Right renal cortex interstitium (tissue), 3 donors: ENCODE results near the gene RPL27A. TPM values are rescaled to one million over a fixed set of nuclear protein-coding genes. Genes with fewer than 3 reads are reported as not detected.

ENCODE experiments used
- DNase-seq, 3 donors: peaks; one replicate each; pipeline ENCODE4 v3.0.0-alpha.2; 2013; ENCODE audit warnings: low read depth in 3 of 3, low spot score in 2 of 3
- polyA plus RNA-seq, 3 donors: library from polyadenylated mRNA; unstranded; fragments of 120-200 nt; gene quantifications; one replicate each; pipeline ENCODE4 v1.2.1, GENCODE V29; 2013; ENCODE audit not compliant: insufficient read length in 3 of 3

Gene RPL27A
- polyA plus RNA-seq, 3 donors: 1,900 to 2,183 (median 2,002) TPM

GRCh38 chr11:8672346-8672745 is 10.2 kb upstream of the RPL27A start:
- DNase-seq: no peak

DNA sequence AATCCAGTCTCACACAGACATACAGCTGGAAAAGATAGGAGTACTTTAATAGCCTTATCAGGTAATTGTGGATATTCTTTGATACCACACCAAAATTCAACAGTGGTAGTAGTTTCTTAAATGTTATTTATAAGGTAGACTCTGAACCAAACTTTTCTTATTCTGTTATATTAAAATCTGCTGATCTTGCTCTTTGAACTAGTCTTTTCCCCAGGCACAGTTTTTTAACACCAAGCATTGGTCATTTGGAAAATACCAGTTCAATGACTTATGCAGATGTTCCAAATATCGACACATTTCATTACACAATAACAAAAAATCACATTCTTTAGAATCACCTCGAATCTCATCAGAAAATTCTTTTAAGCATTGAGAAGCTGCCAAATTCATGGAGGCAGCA is 7.7 kb upstream of the RPL27A start:
- DNase-seq: no peak

GRCh38 chr11:8676458-8676857 is 6.1 kb upstream of the RPL27A start:
- no peak for DNase-seq

DNA sequence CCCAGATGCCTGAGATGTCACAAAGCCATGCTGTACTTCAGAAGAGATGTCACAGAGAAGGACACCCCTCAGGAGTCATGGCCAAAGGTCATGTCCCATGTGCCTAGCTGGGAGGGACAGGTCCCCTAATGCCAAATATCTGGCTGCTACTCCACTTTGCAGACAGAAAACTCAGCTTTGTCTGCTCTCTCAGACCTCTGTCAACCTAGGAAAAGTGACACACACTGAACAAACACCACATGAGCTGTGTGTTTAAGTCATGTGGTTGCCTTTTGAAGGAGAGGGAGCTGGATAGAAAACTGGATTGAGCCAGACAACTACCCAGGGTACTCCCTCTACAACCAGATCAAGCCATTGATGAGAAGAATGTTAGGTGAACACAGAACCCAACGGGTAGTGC is 3.6 kb upstream of the RPL27A start:
- no peak for DNase-seq

GRCh38 chr11:8681837-8682302 is 722 bp upstream of the RPL27A start:
- DNase-seq: peak in 1 of 3 donors; percentile 29

DNA sequence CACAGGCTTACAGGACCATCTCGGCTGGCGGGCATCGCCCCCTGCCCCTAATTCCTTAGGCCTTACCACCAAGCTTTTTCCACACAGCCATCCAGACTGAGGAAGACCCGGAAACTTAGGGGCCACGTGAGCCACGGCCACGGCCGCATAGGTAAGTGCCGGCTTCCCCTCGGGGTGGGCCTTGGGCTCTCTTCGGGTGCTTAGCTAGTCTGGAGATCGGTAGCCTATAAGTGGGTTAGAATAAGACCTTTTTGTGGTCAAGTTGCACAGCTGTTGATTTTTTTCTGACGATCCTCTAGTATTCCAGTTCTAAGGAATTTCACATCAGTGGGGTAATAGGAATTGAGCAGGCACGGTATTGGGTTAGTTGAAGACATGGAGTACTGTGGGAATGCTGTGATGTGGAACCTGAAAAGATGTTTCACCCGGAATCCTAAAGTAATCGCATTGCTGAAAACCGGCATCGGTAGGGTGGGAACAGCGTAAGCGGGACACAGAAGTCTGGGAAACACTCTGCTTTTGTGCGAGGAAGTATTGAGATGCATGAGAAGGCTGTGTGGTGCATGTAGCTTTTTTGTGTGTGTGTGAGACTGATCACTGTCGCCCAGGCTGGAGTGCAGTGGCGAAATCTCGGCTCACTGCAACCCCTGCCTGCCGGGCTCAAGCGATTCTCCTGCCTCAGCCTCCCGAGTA is 669 bp downstream of the RPL27A start:
- no peak for DNase-seq

DNA sequence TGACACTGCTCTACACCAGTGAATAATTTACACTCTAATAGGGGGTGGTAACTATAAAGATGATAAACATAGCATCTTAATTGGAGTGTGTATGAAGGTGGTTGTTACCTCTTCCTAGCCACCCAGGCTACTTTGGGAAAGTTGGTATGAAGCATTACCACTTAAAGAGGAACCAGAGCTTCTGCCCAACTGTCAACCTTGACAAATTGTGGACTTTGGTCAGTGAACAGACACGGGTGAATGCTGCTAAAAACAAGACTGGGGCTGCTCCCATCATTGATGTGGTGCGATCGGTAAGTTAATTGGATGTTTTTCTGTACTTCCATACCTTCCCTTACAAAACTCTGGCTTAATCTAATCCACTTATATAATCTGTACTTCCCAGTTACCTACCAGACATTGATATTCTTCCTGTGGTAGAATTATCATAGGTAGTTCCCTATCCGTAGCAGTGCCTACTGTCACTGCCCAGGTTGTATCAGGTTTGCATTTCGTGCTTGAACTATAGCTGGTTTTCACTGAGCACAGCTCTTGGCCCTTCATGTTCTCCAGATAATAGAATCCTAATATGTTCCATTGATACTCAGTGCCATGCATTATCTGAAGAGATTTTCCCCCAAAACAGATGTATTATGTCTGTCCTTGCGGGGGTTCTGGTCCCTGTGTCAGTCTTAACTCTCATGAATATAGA is 2.2 kb downstream of the RPL27A start:
- DNase-seq: no peak

DNA sequence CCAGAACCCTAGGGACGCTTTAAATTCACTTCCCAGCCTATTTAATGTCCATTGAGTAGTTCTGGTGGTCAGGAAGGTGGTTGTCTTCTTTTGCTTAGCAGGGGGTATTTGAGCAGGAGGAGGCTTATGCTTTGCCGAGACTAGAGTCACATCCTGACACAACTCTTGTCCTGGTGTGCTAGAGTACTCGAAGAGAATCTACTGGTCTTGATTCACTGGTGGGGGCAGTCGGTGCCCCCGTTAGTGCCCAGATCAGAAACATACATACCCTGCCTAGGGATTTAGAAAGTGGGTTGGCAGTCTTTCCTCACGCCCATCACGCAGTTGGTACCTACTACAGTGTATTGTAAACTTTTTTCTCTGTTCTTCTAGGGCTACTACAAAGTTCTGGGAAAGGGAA is 2.7 kb downstream of the RPL27A start:
- no peak for DNase-seq

- no peak for DNase-seq
These were observed 3.2 kb downstream of the RPL27A start for GRCh38 chr11:8685820-8686219.

DNA sequence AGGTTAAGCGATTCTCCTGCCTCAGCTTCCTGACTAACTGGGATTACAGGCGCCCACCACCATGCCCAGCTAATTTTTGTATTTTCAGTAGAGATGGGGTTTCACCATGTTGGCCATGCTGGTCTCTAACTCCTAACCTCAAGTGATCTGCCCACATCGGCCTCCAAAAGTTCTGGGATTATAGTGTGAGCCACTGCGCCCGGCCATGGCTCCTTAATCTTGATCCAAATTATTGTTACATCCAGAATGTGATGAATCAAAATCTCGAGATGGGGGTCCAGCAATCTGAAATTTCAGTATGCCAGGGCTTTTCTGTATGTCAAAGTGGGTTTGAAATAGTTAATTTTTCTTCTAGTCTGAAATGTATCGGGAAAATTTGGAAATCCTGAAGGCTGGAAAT is 3.7 kb downstream of the RPL27A start:
- no peak for DNase-seq

DNA sequence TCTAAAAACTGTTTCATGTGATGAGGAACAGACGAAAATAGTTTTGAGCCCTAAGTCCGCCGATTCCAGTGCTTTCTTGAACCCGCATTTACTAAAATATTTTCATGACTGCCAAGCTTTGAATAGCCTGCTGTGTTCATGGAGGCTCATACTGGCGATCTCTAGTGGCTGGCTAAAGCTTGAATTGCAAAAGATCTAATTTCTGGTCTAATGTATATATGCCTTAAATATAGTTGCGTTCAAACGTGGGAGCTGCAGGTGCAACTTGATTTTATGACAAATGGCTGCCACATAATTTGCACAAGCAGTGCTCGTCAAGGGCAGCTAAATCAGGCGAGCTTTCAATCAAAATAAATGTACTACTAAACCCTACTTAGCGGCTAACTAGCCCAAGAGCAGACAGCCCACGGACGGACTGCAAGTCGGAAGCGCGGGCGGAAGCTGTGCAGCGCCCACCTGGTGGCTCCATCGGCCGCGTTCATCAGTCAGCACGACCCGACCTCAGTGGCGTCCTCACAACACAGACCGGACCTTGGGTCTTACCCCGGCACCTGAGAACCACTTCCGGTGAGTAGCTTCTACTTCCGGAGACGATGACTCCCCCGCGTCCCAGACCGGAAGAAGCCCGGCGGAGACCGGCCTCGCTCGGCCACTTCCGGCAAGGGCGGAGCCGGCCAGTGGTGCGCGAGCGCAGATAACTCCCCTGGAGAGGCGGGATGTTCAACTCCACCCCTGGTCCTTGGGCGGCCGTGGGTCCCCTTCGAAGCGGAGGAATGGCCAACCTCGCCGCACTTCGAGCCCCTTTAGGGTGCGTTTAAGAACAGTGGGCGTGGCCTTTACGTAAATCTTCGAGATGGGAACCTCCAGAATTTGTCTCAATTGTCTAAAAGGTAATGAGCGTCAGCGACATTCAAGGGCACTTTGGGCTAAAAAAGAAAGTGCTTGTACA is 6.1 kb downstream of the RPL27A start:
- DNase-seq: peak; percentile 91 to 94 (median 93)

- no peak for DNase-seq
These were observed 7.2 kb downstream of the RPL27A start for GRCh38 chr11:8689726-8690255.

DNA sequence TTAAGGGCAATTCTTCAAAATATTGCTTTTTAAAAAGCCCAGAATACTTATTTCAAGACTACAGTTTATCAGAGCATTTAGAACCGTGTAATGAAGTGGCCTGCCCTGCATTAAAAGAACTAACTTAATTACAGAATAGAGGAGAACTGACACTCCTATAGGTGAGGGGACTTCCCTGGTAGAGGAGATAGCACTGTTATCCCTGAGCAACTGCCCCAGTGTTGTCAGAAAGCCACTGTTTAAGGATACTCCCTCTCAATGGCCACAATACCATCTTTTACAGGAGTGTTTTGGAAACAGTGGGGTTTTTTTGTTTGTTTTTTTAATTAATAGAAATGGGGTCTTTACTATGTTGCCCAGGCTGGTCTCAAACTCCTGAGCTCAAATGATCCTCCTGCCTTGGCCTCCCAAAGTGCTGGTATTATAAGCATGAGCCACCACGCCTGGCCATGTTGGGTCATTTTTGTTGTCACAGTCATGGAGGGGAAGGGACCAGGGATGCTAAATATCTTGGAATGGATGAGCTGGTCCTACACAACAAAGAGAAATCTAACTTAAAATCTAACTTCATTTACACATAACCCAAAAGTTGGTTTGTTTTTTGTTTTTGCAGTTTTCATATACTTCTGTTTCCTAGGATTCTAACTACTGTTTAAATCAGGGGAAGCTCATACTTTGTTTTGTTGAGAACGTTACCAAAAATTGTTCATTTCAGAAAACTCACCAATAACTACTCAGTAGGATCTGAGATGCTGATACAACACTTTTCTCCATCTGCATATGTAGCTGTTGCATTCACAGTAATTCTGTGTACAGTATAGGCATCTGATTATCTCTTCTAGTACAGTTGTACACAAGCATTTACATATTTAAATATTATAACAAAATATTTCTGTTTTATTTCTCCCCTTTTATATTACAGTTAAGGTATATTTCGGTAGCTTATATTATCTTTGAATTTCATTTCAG is 8.1 kb downstream of the RPL27A start:
- DNase-seq: no peak

DNA sequence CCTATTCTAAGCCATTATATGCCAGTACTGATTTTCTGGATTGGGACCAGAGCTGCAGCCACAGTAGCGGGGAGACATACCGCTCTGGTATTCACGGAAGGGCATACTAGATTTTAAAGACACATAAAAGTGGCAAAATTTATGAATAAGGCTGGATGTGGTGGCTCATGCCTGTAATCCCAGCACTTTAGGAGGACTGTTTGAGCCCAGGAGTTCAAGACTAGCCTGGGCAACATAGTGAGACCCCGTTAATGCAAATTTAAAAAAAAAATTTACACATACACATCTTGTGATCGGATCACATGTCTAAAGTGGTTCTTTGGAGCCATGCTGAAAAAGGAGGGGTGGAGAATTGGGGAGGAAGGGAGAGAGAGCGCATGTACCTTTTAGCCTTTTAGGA is 9.0 kb downstream of the RPL27A start:
- DNase-seq: no peak

DNA sequence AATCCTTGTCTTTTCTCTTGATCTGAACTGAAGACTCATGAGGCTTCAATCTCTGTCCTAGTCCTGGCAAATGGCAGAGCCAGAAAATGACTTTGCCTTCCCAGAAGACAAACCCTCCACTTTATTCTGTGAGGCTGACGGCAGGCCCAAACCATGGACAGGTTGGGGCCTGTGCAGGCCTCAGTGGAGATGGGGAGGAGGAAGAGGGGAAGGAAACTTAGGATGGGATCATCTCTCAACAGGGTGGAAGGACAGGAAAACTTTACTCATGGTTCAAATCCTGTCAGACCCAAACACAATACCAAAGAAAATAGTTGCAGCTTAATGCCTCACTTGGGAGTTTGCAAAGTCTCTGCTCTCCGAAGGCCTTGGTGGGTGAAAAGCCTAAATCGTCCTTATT is 9.8 kb downstream of the RPL27A start:
- DNase-seq: no peak

DNA sequence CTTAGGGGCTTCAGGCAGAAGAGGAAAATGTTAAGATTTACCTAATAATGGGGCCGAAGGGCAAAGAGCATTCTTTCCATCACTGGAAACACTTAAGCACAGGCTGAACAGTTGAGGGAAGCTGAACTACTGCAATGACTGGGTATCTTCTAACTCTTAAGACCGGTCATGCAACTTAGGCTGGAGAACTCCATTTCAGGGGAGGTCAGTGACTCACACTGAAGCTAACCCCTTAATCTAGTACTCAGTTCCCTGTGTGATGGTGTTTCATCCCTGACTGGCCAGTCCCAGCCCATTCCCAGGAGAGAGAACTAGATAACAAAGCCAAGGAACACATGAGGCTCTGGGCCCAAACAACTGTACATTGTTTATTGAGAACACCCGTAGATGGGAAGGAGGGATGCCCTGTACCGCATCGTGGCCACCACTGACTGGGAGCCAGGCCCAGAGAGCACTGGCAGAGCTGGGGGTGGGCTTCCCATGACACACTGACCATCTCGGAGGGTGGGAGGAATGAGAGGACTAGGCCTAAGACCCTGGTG is 10.5 kb downstream of the RPL27A start:
- DNase-seq: no peak

- DNase-seq: no peak
These were observed 11.0 kb downstream of the RPL27A start for GRCh38 chr11:8693555-8693954.

- no peak for DNase-seq
These were observed 11.5 kb downstream of the RPL27A start for GRCh38 chr11:8694137-8694536.

DNA sequence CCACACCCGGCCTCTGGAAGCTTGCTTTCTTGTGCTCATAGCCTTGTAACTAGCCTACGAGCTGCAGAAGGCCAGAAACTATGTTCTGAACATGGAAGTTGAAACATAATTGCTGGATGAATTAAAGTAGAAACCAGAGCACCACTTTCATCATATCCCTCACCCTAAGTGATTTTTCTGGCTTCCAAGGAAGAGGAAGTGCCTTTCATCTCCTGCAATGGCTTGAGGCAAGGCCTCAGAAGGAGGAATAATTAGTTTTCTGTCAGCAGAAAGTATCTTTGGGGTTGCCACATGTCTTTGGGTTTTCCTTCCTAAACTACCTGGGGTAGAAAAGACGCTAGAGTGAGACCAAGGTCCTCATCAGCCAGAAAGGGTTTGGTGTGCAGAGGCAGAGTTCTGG is 14.5 kb downstream of the RPL27A start:
- DNase-seq: no peak
